ENCODE measurements around the gene UTY.
"Not testable (repeated sequence)": the region's sequence is repeated elsewhere in the genome, so short reads cannot be mapped to it uniquely, and the experiment has no call there.

The UTY gene

DNA sequence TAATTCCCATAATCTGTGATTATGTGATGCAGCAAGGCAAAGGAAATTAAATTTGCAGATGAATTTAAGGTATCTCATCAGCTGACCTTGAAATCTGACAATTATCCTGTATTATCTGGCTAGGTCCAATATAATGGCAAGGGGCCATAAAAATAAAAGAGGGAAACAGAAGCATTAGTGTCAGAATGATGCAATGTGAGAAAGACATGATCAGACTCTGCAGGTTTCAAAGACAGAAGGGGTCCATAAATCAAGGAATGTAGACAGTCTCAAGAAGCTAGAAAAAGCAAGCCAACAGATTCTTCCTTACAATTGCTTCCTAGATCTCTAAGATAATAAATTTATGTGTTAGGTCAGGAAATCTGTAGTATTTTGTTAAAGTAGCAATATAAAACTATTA, 208.1 kb downstream of the UTY start:
- no peak for DNase-seq (ENCODE audit: extremely low read depth, low read depth)
- TF ChIP-seq, protein P1, sequence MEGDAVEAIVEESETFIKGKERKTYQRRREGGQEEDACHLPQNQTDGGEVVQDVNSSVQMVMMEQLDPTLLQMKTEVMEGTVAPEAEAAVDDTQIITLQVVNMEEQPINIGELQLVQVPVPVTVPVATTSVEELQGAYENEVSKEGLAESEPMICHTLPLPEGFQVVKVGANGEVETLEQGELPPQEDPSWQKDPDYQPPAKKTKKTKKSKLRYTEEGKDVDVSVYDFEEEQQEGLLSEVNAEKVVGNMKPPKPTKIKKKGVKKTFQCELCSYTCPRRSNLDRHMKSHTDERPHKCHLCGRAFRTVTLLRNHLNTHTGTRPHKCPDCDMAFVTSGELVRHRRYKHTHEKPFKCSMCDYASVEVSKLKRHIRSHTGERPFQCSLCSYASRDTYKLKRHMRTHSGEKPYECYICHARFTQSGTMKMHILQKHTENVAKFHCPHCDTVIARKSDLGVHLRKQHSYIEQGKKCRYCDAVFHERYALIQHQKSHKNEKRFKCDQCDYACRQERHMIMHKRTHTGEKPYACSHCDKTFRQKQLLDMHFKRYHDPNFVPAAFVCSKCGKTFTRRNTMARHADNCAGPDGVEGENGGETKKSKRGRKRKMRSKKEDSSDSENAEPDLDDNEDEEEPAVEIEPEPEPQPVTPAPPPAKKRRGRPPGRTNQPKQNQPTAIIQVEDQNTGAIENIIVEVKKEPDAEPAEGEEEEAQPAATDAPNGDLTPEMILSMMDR (IDR thresholded peaks at IDR 0.05; ENCODE audit: low read depth, low read length) = no peak

DNA sequence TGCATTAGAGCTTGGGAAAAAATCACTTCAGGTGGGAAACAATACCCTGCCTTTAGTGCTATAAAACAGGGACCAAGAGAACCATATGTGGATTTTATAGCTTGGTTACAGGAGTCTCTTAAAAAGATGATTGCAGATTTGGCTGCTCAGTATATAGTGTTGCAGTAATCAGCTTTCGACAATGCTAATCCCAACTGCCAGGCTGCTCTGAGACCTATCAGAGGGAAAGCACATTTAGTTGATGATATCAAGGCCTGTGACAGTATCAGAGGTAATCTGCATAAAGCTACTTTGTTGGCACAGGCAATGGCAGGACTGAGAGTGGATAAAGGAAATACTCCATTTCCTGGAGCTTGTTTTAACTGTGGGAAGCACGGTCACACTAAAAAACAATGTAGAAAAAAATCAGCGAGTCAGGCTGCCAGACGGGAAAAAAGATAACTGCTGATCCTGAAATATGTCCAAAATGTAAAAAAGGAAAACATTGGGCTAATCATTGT, 225.8 kb downstream of the UTY start:
- DNase-seq (ENCODE audit: extremely low read depth, low read depth) = not testable (repeated sequence)

DNA sequence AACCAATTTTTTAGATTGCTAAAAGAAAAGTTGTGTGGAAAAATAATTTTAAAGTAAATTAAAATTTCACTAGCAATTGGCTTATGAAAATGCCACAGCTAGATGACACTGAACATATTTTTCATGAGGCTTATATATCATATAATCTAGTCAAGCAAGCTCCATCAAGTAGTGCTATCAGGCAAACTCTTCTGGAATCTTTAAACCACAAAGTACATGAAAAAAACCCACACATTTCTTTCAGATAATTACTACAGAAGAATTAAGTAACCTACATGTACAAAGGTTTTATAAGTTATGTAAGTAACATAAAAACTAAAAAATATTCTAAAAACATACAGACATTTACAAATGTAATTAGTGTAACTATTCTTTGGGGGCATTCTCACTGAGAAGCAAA, 229.4 kb downstream of the UTY start:
- TF ChIP-seq, protein P1 (IDR thresholded peaks at IDR 0.05; ENCODE audit: low read depth, low read length) = no peak

DNA sequence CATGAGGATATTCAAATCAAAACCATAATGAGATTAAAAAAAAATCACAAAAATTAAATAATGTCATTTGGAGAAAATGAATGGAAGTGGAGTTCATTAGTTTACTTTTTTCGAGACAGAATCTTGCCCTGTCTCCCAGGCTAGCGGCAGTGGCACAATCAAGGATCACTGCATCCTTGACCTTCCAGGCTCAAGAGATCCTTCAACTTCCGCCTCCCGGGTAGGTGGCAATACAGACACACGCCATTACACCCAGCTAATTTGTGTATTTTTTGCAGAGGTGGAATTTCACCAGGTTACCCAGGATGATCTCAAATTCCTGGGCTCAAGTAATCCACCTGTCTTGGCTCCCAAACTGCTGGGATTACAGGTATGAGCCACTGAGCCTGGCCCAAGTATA, 236.1 kb downstream of the UTY start:
- DNase-seq (ENCODE audit: extremely low read depth, low read depth) = no peak
- TF ChIP-seq, protein P1 (IDR thresholded peaks at IDR 0.05; ENCODE audit: low read depth, low read length) = no peak

More for the DNA sequence above, 229.4 kb downstream of the UTY start:
- no peak for DNase-seq (ENCODE audit: extremely low read depth, low read depth)

DNA sequence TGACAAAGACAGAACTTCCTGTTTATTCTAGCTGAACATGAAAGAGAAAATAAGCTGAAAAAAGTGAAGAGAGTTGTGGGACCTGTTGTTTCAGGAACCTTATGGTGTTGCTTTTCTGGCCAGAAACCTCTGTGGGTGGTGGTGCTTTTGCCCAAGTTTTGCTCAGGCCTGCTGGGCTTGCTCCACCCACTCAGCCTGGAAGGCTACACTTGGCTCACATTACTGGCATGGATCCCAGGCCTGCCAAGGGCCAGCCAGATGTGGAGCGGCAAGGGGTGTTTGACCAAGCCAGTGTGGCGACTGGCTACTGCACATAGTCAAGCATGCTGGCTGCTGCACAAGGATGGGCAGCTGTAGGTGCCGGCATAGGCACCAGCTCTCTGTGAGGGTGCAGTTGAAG, 245.9 kb downstream of the UTY start:
- DNase-seq (ENCODE audit: extremely low read depth, low read depth) = no peak
- TF ChIP-seq, protein P1 (IDR thresholded peaks at IDR 0.05; ENCODE audit: low read depth, low read length) = no peak

DNA sequence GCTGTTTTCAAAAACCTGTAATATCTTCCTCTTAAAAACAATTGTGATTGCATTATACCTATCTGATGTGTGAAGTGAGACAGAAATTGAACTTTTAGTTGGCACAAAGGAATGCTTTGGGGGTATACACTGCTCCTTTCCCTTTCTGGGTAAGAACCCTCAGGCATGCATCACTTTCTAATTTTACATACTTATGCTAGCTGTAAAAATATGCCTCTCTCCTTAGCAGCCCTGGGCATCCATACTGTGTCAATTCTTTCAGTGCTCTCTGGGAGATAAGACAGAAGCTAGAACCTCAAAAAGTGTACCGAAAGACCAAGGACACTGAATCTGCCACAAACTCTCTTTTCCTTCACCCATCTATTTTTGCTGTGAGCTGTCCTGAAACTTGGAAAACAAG, 246.7 kb downstream of the UTY start:
- no peak for DNase-seq (ENCODE audit: extremely low read depth, low read depth)
- TF ChIP-seq, protein P1 (IDR thresholded peaks at IDR 0.05; ENCODE audit: low read depth, low read length) = no peak

DNA sequence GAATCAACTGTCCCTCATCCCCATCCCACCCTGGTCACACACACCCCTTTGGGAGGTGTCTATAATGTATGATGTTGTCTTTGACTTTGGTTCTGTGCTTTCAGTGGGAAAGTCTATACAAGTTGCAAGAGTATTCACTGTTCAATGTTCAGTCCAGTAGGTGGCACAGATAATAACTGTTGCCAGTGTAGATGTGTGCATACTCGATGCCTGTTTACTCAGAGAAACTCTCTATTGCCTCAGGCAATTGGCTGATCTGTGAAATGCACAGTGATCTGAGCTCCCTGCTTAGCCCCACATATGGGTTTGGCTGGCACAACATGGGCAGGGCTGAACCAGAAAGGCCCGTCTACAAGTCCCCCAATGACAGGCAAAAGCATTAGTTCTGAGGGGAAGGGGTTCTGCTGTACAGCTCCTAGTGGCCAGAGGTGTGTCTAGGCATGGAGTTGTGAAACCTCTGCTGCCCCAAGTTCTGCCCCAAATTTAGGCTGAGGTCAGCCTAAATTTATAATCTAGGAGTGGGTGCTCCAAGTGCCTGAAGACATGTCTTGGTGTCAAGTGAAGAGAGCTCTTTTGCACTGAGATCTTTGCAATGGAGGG, 252.4 kb downstream of the UTY start:
- DNase-seq (ENCODE audit: extremely low read depth, low read depth) = no peak
- TF ChIP-seq, protein P1 (IDR thresholded peaks at IDR 0.05; ENCODE audit: low read depth, low read length) = no peak

All from AG09319 (cell line).